ENCODE data around the gene APOB.

APOB gene

DNA sequence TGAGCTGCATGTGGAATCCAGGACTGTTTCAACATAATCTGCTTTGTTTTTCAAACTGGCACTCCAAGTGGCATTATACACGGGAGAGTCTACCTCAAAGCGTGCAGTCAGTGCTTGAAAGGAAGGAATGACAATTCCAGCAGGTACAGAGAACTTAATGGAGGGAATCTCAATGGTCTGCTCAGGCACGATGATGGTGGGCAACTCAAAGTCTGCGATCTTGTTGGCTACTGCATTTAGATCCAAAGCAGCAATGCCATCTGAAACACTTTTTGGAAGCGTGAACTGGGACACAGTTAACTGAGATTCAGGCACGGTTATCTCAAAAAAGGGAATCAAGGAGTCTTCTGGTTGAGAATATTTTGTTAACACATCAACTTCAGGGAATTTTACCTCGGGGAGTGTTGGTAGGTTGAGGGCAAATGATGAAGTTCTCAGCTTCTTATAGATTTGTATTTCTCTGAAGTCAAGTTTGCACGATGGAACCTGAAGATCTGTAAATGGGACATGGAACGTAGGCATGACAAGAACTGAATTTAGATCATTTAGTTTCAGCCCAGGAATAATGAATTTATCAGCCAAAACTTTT, 38.7 kb downstream of the APOB start:
- DNase-seq (ENCODE audit: low read depth, low spot score), result no peak
- TF ChIP-seq, protein P1, sequence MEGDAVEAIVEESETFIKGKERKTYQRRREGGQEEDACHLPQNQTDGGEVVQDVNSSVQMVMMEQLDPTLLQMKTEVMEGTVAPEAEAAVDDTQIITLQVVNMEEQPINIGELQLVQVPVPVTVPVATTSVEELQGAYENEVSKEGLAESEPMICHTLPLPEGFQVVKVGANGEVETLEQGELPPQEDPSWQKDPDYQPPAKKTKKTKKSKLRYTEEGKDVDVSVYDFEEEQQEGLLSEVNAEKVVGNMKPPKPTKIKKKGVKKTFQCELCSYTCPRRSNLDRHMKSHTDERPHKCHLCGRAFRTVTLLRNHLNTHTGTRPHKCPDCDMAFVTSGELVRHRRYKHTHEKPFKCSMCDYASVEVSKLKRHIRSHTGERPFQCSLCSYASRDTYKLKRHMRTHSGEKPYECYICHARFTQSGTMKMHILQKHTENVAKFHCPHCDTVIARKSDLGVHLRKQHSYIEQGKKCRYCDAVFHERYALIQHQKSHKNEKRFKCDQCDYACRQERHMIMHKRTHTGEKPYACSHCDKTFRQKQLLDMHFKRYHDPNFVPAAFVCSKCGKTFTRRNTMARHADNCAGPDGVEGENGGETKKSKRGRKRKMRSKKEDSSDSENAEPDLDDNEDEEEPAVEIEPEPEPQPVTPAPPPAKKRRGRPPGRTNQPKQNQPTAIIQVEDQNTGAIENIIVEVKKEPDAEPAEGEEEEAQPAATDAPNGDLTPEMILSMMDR (IDR thresholded peaks at IDR 0.05; ENCODE audit: insufficient read depth, low read length, missing control alignments), result no peak
- ChIA-PET CTCF (interaction anchor here (1.4 kb wide), 1 partner anchor 344 kb away, joined by 3 read pairs; no protein-coding TSS in a partner anchor), POLR2A (no interaction called here)
- H3K4me3 ChIP-seq (ENCODE audit: low read depth, low read length), result no peak overlapping the region

DNA sequence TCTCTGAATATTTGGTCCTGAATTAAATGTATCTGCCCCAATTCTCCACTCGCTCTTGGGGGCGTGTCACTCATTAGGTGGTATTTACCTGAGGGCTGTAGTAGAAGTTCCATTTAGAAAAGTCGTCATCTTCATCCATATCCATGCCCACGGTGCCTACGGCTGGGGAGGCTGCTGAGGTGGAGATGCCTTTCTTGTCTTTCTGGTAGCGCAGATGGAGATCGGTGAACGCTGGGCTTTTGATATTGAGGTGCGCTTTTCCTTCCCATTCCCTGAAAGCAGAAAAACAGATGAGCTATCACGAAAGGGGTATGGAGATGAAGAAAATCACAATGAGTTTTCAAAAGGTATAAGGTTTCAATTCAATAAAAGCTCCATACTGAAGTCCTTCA, 39.7 kb downstream of the APOB start:
- TF ChIP-seq, protein P1 (IDR thresholded peaks at IDR 0.05; ENCODE audit: insufficient read depth, low read length, missing control alignments), result no peak
- no peak overlapping the region for H3K4me3 ChIP-seq (ENCODE audit: low read depth, low read length)
- DNase-seq (ENCODE audit: low read depth, low spot score), result no peak
- POLR2A ChIA-PET, result no interaction called here
- CTCF ChIA-PET, result no interaction called here

DNA sequence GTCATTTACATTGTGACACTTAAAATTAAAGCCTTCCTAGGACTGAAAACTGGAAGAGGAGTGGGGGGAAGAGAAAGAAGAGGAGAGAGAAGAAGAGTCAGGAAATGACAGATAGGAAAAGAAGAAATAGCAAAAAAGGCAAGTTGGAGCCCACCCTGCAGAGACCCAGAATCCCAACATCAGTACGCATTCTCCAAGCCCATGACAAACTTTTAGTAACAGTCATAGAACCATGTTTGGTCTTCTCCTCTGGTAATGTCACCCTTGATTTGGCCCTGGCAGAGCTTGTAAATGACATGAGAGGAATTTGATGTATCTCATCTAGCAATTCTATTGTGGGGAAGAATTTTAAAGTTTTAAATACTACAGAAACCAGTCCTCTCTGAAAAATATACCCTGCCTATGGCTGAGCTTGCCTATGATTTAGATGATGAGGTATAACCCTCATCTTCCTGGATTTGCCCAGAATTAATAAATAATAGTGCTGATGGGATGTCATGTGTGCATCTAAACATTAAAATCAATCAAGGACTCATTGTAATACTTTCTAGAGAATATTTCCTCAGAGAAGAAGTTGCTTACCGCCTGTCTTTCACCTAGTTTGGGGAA, 40.2 kb downstream of the APOB start:
- ChIA-PET CTCF (no interaction called here), POLR2A (no interaction called here)
- no peak overlapping the region for H3K4me3 ChIP-seq (ENCODE audit: low read depth, low read length)
- TF ChIP-seq, protein P1 (IDR thresholded peaks at IDR 0.05; ENCODE audit: insufficient read depth, low read length, missing control alignments), result no peak
- DNase-seq (ENCODE audit: low read depth, low spot score), result no peak

DNA sequence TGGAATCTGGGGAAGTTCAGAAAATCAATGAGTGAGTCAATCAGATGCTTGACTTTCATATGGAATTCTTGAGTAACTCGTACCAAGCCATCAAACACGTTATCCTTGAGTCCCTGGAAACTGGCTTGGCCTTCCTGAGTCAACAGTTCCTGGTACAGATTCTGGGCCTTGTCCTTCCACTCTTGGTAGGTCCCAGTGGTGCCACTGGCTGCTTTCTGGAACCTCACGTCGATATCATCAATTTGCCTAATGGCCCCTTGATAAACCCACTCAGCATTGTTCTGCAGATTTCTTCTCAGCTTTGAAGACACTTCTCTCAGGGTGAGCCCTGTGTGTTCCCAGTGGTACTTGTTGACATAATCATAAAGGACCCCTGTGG, 41.1 kb downstream of the APOB start:
- no peak for DNase-seq (ENCODE audit: low read depth, low spot score)
- TF ChIP-seq, protein P1 (IDR thresholded peaks at IDR 0.05; ENCODE audit: insufficient read depth, low read length, missing control alignments), result no peak
- ChIA-PET CTCF (no interaction called here), POLR2A (no interaction called here)
- no peak overlapping the region for H3K4me3 ChIP-seq (ENCODE audit: low read depth, low read length)

DNA sequence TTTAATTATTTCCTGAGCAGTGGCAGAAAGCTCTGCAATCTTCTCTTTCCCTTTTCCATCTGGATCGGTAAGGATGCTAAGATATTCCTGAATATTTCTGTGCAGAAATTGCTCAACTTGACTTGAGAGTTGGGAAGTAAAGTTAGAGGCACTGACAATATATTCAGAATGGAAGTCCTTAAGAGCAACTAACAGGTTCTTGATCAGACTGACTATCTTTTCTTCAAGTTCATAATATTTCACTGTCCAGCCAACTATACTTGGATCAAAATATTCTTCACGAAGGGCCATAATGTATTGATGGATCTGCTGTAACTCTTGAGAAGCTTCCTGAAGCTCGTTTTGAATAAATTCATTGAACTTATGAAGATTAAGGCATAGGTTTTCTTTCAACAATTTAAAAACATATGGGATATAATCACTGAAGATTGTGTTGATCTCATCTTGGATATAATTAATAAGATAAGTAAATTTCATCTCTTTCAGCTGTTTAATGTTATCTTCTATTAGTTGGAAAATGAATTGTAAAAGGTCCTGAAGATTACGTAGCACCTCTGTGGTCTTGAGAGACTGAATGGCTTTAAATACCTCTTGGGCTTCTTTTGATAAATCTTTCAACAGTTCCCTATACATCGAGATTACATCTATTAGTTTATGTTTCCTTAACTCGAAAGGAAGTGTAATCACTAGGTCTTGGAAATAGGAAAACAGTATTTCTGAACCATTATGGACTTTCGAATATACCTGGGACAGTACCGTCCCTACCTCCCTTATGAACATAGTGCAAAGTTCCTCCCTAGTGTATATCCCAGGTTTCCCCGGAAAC, 41.7 kb downstream of the APOB start:
- TF ChIP-seq, protein P1 (IDR thresholded peaks at IDR 0.05; ENCODE audit: insufficient read depth, low read length, missing control alignments), result no peak
- CTCF ChIA-PET, result no interaction called here
- DNase-seq (ENCODE audit: low read depth, low spot score), result no peak
- no peak overlapping the region for H3K4me3 ChIP-seq (ENCODE audit: low read depth, low read length)
- POLR2A ChIA-PET, result no interaction called here

DNA sequence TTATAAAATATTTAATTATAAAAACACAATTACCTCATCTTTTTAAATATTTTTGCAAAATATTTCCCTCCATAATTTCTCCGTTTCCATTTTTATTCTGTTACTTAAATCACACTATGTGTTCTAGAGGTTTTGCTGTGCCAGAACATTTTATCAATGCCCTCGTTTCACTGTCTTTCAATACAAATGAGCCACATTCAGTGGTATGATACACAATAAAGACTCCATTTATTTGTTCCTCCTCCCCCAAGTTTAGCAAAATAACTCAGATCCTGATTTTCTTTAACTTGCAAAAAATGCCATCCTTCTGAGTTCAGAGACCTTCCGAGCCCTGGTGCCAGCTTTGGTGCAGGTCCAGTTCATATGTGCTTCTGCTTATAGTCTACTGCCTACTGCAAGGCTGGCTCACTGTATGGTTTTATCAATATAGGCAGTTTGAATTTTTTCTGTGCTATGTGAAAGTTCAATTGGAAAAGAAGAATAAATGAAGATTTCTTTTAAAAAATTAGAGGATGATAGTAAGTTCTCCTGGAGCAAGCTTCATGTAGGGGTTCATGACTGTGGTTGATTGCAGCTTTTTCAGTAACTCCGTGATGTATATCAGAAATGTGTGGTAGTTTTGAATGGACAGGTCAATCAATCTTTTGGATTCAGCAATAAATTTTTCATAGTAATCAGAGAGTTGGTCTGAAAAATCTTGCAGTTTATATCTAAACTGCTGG, 42.5 kb downstream of the APOB start:
- no peak overlapping the region for H3K4me3 ChIP-seq (ENCODE audit: low read depth, low read length)
- DNase-seq (ENCODE audit: low read depth, low spot score), result no peak
- CTCF ChIA-PET, result no interaction called here
- POLR2A ChIA-PET, result no interaction called here
- TF ChIP-seq, protein P1 (IDR thresholded peaks at IDR 0.05; ENCODE audit: insufficient read depth, low read length, missing control alignments), result no peak
